ENCODE measurements around the gene GDAP2.
"Not testable (repeated sequence)": the region's sequence is repeated elsewhere in the genome, so short reads cannot be mapped to it uniquely, and the experiment has no call there.

The GDAP2 gene

DNA sequence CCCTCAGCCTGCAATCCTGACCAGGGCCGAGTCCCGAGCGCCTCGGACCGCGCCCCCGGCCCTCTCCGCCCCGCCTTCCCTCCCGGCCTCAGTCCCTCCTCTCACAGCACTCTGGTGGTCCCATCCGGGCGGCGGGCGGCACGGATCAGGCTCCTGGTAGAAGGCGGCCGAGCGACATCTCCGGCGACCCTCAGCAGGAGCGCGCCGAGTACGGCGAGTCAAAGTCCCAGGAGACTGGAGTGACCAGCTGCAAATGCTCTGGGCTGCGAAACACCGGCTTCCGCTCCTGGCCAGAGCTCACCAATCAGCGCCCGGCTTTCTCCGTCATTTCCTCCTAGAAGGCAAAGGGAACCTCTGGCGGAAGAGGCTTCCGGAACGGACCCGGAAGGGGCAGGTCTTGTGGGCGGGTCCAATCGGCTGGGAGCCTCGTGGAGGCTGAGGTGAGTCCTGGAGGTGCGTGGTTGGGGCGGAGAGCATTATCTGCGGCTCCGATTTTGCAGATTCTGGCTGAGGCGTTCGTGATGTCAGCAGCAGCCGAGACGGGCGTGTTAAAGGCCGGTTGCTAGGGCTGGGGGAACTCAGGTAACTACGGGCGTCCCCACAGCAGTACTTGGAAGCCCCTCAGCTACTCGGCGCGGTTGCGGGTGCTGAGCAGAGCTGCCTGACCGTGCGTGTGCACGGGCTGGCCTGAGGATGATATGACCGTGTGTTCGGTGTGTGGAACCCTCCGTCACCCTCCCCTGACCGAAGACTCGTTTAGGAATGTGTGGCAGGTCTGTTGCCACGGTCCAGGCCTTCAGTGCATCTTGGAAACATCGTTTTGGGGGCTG is at the start of gene GDAP2, which contains the start of gene WDR3:
Gene GDAP2, minus strand, starts transcription at position 279 of the 830 bp plus-strand sequence. CDS start 9,264 bp downstream, outside the sequence.
Gene WDR3, plus strand, starts transcription at position 397 of the 830 bp plus-strand sequence. CDS start 3,581 bp downstream, outside the sequence.
- DNase-seq (ENCODE audit: low read depth), result peak; percentile 99

- DNase-seq (ENCODE audit: low read depth), result no peak
Observed at GRCh38 chr1:117976381-117976780, 47.0 kb upstream of the GDAP2 start.

DNA sequence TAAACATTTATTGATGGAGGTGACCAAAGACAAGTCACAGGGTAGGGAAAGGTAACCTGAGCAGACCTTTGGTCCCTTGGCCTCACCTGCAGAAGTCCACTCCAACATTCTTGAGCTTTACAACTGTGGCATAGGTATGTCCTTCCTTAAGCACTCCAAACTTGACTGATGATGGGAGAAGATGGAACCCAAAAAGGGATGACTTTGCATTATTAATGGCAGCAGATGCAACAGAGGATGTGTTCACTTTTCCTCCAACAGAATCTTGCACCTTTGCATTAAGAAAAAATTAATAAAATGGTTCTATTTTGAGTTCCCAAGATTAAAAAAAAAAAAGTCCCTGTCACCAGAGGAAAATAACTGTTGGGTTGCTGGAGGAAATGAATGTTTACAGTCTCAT is 42.4 kb upstream of the GDAP2 start:
- DNase-seq (ENCODE audit: low read depth), result no peak

DNA sequence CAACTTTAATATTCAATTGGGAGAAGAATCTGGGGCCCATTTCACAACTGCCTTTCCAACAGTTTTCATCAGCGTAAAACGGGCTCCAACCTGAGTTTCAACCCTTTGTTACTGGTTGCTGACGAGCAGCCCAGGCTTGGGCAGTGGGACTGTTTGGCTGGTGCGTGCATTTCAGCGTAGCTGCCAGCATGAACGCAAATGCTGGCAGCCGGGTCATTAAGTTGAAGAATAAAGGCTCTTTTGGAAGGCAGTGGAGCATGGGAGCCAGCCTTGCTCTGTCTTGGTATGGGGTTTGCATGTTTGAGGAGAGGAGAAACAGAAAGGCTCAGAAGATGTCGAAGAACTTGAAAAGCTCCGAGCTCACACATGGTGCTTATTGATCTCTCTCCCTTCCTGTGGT is 40.8 kb upstream of the GDAP2 start:
- DNase-seq (ENCODE audit: low read depth), result no peak

- peak; percentile 62 for DNase-seq (ENCODE audit: low read depth)
Observed at GRCh38 chr1:117967881-117968280, 38.5 kb upstream of the GDAP2 start.

DNA sequence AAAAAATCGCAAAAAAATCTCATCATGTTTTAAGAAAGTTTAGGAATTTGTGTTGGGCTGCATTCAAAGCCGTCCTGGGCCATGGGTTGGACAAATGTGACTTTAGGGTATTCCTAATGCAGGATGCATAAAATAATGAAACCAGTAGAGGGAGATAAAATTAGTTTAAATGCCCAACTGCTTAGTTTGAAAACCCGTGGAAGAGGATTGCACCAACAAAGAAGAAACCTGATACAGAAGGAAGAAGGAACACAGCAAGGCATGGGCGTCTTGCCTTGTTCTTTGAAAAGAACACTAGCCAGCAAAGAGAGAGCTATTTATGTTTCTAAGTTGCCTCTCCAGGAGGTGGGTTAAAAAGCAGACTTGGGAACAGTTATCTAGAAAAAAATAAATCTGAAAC is 38.1 kb upstream of the GDAP2 start:
- DNase-seq (ENCODE audit: low read depth), result peak; percentile 77

DNA sequence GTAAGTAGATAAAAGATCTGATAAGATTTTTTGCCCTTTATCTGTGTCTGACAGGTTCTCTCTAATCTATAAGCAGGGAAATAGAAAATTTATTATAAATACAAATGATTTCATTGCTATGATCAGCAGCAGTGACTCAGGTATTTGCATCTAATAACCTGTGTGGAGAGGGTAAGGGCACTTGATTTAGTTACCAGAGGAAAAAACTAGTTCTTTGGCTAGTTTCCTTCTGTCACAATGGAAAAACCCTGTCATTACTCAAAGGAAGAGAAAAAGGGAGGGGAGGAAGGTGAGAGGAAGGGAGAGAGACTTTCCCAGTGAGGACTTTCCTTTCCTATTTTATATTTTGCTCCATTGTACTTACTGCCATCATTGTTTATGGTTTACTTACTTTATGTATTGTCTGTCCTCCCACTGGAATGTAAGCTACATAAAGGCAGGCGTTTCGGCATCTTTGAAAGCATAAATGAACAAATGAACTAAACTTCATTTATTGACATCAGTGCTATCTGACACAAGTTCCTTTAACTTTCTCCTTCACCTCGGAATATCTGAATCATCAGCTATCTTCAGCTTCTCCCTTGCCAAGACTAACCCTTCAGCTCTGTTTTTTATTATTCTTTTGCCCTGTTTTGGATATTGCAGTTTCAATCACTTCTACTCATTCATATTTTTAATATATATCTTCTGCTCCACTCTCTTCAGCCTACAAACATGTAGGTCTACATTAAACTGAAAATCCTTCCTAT is 35.0 kb upstream of the GDAP2 start:
- peak; percentile 47 for DNase-seq (ENCODE audit: low read depth)

DNA sequence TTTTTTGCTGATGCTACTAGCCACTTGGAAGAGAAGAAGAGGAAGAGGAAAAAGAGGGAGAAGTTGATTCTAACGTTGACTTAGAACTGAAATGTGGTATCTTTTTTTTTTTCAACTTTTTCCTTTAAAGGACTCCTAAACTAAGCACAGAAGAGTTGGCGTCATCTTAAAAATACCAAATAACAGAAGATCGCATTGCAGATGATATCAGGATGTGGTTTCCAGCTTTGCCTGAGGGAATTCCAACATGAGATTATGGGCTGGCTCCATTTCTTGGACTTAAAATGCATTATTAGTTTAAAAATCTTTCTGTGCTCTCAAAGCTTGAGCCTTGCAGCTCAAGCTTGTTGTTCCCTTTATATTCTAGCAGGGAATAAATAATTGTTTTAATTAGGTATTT is 29.9 kb upstream of the GDAP2 start:
- DNase-seq (ENCODE audit: low read depth), result peak; percentile 44

- no peak for DNase-seq (ENCODE audit: low read depth)
Observed at GRCh38 chr1:117952386-117952785, 23.0 kb upstream of the GDAP2 start.

DNA sequence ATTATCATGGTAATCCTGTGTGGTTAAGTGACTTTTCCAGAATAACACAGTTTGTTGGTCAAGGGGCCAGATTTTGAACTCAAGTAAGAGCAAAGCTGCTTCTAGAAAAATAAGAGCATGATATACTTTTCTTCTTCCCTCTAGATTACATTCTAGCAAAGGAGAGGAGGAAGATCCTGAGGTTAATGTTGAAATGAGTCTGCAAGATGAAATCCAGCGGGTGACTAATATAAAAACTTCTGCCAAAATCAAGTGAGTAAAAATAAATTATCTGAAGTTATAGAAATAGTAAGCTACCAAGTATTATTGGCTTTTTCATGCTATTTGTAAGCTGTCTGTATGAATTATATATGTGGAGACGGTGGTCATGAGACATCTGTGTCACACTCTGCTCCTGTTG is 12.9 kb upstream of the GDAP2 start:
- DNase-seq (ENCODE audit: low read depth), result no peak

DNA sequence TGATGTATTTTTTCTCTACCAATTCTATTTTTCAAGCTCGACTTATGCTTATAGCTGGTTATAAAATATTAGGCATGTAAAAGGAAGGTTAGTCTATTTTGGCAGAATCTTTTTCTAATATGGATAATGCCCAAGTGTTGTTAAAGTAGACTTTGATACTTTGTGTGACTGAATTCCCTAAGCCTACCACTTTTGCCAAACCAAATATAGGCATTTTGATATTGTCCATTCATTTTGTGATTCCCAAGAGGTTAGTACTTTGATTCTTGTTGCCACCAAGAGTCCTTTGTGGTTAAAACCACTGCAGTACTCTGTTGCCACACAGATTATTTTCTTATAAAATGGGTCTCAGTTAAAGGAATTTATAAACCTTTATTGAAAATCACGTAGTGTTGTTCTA is 4.3 kb upstream of the GDAP2 start:
- no peak for DNase-seq (ENCODE audit: low read depth)

DNA sequence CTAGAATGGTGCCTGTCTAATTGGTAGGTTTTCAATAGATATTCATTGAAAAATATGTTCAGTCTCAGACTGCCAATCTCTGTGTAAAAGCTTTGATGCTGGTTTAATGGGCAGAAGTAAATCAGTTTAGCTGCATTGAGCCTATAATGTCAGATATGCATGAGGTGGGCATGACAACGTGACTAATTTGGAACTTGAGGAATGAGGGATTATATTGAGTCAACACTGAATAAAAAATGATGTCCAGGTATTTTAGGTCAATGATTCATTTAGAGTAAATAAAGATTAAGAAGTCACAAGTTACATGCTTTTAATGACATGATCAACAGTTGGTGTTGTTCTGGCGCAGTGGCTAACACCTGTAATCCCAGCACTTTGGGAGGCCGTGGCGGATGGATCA is 3.2 kb upstream of the GDAP2 start:
- DNase-seq (ENCODE audit: low read depth), result no peak

- peak; percentile 33 for DNase-seq (ENCODE audit: low read depth)
Observed at GRCh38 chr1:117930484-117930883, 1.1 kb upstream of the GDAP2 start.

DNA sequence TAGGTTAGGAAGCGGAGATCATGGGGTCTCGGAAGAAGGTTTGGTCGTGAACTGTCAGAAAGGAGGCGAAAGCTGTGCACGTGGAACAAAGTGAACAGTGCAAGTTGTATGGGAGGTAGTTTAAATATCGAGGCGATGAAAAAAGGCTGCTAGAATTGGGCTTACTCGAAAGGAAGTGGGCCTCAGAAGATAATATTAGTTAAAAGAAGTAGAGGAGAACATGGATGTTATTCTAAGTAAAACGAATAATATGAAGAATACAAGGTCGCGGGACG is 689 bp upstream of the GDAP2 start:
- no peak for DNase-seq (ENCODE audit: low read depth)

GRCh38 chr1:117928881-117929342 is 509 bp downstream of the GDAP2 start:
- peak; percentile 72 for DNase-seq (ENCODE audit: low read depth)

- no peak for DNase-seq (ENCODE audit: low read depth)
Observed at GRCh38 chr1:117925981-117926380, 3.4 kb downstream of the GDAP2 start.

DNA sequence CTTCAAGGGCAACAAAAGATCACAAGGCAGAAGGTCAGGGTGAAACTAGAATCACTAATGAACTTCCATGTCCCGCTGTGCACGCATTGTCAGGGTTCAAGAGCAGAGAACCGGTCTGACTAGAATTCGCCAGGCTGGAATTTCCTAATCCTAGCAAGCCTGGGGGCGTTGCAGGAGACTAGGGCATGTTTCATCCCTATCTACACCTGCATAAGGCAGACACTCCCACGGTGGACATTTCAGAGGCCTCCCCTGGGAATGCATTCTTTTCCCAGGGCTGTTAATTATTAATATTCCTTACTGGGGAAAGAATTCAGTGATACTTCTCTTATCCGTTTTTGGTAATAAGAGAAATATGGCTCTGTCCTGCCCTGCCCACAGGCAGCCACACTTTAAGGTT is 6.7 kb downstream of the GDAP2 start:
- not testable (repeated sequence) for DNase-seq (ENCODE audit: low read depth)

DNA sequence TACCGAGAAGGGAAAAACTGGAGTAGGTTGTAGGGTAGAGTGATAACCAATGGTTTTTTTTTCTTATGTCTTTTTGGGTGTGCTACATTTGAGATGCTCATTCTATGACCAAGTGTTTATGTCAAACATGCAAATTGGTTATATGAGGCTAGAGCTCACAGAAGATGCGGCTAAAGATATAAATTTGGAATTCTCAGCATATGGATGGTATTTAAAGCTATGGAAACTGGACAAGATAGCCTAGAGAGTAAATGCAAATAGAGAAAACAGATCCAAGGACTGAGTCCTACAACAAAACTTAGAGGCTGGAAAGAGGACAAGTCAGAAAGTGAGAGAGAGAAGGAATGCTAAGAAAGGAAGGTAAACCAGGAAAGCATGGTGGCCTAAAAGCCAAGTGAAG is 7.4 kb downstream of the GDAP2 start:
- no peak for DNase-seq (ENCODE audit: low read depth)

- DNase-seq (ENCODE audit: low read depth), result peak; percentile 51
Observed at GRCh38 chr1:117919376-117919775, 10.0 kb downstream of the GDAP2 start.

DNA sequence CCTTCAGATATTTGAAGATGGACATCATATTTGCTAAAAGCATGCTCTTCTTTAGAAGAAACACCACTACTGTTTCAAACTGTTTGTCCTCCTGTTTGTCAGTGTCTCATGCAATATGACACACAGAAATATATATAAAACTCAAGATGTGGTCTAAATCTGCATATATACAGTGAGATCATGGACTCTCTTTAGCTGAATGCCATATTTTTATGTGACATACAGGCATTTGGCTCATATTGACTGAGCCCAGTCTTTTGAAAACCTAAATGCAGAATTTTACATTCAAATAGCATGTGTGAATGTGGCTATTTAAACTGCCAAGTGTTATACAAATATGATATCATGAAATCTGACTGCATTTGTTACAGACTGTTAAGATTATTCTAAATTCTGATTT is 18.4 kb downstream of the GDAP2 start:
- no peak for DNase-seq (ENCODE audit: low read depth)

DNA sequence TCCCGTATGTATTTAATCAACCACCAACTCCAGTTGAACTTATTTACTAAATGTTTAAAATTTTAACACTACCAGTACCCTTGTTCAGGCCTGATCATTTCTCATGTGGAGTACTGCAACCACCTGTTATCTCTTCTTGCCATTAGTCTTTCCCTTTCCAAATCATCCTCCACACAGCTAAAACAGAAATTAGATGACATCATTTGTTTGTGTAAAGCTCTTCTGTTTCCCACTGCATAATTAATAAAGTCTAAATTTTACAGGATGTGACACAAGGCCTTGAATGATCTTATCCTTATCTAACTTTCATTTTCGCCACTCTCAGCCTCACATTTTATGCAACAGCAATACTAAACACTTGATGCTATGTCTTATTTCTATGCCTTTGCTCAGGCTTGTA is 24.4 kb downstream of the GDAP2 start:
- no peak for DNase-seq (ENCODE audit: low read depth)

DNA sequence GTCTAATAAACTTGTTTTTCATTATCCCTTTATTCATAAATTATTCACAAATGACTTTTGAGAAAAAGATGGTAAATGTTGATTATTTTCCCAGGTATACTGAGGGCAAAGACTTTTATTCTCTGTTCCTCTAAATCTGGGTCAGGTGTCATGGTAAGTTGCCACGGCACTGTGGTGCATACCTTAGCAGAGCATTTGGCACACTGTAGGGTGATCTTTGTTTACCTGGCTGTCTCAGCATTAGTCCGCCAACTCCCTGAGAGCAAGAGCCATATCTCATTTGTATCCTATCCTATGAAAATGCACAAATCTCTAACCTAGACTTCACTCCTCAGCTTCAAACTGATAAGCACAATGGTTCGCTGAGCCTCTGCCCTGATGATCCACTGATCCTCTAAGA is 24.9 kb downstream of the GDAP2 start:
- DNase-seq (ENCODE audit: low read depth), result no peak

DNA sequence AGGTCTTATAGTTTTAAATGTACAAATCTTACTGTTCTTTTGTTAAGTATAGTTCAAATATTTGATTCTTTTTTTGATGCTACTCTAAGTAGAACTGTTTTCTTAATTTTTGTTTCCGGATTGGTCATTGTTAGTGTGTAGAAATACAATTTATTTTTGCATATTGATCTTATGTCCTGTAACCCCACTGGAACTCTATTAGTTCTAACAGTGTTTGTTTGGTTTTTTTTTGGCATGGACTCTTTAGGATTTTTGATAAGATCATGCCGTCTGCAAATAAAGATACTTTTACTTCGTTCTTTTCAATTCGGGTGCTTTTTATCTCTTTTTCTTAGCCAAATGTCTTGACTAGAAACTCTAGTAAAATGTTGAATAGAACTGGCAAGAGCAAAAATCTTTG is 26.5 kb downstream of the GDAP2 start:
- no peak for DNase-seq (ENCODE audit: low read depth)
